Measurements from ENCODE around the gene RHO.

RHO gene

DNA sequence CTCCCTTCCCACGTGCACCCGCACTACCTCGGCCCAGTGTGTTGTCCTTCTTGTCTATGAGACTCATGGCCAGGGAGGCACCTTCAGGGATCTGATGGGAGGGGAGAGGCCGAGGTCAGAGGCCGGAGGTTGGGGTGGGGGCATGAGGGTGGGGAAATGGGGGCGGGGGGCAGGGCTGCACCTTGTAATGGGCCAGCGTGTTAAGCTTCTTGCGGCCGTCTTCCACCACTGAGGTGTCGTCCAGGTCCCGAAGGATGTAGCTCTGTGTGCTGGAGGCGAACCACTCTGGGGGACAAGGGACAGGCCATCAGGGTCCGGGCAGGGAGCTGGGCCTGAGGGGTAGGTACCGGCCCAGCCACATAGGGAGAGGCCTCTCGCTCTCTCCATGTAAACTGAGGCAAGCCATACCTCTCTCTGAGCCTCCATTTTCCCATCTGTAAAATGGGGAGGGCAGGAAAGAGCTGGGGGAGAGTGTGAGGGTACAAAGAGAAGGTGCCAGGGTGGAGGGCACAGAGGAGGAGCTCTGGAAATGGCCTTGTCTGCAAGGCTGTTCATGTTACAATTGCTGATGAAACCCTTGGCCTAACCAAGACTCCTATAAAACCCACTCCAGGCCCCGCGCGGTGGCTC, 33.3 kb downstream of the RHO start:
- TF ChIP-seq GATA3 (IDR thresholded peaks at IDR 0.05; ENCODE audit: low read depth, low read length) = no peak
- no peak for TF ChIP-seq GATA2 (IDR thresholded peaks at IDR 0.05; ENCODE audit: low read depth, low read length)

DNA sequence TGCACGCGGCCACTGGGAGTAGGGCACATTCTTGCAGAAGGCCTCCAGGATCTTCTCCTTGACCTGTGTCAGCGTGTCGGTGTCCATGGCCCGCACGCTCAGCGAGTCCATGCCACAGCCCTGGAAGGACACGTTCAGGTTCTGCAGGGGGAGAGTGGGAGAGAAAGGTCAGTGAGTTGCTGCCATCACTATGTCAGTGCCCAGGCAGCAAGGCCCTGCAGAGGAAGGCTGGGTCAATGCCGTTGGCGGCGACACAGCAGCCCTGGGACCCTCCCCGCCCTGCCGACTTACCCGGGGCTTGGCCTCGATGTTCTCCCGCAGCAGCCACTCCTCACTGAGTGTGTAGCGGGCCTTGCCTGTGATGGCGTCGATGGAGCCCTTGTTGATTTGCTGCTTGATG, 34.4 kb downstream of the RHO start:
- TF ChIP-seq GATA2 (IDR thresholded peaks at IDR 0.05; ENCODE audit: low read depth, low read length) = no peak
- no peak for TF ChIP-seq GATA3 (IDR thresholded peaks at IDR 0.05; ENCODE audit: low read depth, low read length)

DNA sequence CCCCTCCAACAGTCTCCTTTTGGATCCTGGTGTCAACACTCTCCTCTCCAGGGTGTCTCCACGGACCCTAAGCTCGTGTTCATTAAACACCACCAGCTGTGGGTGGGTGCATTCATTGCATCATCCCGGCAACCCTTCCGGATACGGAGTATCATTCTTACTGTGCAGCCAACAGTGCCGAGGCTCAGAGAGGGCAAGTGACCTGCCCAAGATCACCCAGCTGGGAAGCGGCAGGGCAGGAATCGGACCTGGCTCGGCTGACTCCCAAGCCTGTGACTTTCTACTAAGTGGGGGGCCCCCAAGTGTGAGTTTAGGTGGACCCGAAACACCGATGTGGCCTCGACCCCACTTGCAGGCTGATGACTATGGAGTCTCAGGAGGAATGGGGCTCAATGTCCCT, 34.9 kb downstream of the RHO start:
- no peak for TF ChIP-seq GATA3 (IDR thresholded peaks at IDR 0.05; ENCODE audit: low read depth, low read length)
- TF ChIP-seq GATA2 (IDR thresholded peaks at IDR 0.05; ENCODE audit: low read depth, low read length) = no peak

DNA sequence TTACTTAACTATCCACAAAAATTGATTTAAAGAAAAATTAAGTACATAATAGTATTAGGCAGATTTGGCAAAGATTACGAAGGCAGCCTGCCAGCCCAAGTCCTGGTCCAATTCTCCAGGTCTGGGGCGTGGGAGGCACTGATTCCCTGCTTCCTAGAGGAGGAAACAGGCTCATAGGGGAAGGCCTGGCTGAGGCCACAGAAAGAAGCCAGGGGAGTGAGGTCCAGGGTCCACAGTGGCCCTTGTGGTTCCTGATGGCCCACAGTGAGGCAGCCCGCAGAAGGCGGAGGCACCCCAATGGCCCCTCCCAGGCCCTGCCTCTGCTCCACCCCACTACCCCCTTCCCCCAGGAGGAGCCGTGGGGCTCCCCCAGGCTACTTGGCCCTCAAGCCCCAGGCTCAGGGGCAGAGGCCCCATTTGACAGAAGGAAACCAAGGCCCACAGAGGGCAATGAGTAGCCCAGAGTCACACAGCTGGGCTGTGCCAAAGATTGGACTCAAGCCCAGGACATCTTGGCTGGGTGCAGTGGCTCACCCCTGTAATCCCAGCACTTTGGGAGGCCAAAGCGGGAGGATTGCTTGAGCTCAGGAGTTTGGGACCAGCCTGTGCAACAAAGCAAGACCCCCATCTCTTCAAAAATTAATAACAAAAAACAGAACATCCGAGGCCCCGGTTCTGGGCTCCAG, 35.6 kb downstream of the RHO start:
- TF ChIP-seq GATA3 (IDR thresholded peaks at IDR 0.05; ENCODE audit: low read depth, low read length) (no peak), GATA2 (IDR thresholded peaks at IDR 0.05; ENCODE audit: low read depth, low read length) (no peak)

DNA sequence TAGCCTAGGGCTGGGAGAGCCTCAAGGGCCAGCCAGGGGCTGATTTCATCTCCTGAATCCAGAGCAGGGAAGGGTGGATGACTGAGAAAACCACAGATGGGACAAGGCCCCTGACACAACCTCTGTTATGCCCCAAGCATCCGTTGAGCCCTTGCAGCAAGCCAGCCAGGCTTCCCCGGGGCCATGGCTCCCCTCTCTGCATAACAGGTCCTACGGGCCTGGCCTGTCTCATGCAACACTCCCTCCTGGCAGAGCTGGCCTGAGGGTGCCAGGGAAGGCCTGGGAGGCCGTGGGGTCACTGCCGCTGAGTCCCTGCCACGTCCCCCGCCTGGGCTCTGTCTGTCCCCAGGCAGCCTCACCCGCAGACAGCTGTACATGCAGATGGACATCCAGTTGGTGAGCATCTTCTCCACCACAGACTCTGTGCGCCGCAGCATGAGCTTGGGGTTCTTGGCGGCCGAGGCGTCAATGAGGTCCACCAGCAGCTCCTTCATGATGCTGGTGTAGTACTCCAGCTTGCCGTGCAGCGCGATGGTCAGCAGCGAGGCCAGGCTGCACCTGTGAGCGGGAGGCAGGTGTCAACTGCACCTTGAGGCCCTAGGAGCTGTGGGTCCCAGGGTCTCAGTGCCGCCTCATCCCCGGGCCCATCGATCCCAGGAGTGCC, 36.7 kb downstream of the RHO start:
- TF ChIP-seq GATA2 (IDR thresholded peaks at IDR 0.05; ENCODE audit: low read depth, low read length) (no peak), GATA3 (IDR thresholded peaks at IDR 0.05; ENCODE audit: low read depth, low read length) (no peak)

DNA sequence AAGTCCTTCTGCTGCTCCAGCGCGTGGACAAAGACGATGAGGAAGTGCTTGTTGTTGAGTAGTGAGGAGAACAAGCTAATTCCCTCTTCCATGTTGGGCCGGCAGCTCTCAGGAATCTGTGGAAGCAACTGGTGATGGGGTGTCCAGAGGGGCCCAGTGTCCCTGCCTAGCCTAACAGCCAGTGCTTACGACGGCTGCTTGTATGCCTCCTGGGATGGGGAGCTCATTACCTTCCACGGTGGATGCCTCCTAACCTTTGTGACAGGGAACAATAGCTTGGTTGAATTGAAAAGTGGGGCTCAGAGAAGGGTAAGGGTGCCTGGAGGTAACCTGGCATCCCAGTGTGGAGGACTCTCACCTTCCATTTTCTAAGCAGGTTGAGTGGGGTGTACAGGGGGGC, 37.5 kb downstream of the RHO start:
- no peak for TF ChIP-seq GATA2 (IDR thresholded peaks at IDR 0.05; ENCODE audit: low read depth, low read length)
- no peak for TF ChIP-seq GATA3 (IDR thresholded peaks at IDR 0.05; ENCODE audit: low read depth, low read length)

DNA sequence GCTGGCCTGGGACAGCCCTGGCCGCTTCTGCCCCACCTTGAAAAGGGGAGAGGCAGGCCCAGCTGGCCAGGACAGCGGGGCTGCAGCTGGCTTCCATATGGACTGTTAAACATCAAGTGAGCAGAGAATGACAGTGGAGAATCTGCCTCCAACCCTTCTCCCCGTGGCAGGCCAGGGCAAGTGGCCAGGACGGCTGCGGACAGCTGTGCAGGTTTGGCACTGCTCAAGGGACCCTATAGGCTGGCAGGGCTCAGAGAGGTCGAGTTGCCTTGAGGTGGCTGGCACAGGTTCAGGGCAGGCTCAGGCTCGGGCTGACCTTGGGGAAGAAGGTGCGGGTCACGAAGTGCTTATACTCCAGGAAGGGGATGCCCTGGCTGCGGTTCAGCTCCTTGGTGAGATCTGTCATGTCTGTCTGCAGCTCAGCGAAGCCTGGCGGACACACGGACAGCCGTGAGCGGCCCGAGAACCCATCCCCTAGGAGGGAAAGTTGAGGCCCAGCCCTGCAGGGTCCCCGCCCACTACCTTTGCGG, 38.8 kb downstream of the RHO start:
- TF ChIP-seq GATA2 (IDR thresholded peaks at IDR 0.05; ENCODE audit: low read depth, low read length) (no peak), GATA3 (IDR thresholded peaks at IDR 0.05; ENCODE audit: low read depth, low read length) (no peak)

DNA sequence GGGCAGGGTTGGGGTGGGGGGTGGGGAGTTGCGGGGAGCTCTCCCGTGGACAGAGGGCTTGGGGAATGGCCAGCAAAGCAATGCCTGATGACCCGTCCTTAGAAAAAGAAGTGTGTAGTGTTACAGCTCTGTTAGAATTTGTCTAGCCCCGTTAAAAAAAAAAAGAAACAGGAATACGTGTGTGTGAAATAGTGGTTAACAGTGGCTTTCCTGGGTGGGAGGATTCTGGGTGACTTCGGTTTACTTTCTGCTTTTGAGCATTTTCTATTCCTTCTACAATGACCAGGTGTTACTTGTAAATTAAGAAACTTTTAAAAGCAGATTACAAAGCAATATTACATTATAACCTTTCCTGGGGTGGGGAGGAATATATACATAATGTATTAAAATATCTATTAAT, 39.5 kb downstream of the RHO start:
- TF ChIP-seq GATA2 (IDR thresholded peaks at IDR 0.05; ENCODE audit: low read depth, low read length) (no peak), GATA3 (IDR thresholded peaks at IDR 0.05; ENCODE audit: low read depth, low read length) (no peak)

DNA sequence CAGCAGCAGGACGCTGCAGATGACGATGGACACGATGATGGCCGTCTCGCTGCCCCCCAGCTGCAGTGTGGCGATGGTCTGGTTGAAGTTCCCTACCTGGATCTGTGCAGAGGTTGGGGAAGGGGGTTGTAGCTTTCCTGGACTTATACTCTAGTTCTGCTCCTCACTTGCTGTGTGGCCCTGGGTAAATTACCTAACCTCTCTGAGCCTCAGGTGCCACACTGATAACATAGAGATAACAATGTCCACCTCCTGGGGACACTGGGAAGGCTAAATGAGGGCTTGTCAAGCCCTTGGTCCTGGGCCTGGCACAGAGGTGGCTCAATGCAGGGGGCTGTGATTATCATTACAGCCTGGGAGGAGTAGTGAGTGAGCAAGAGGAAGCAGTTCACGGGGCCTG, 41.4 kb downstream of the RHO start:
- TF ChIP-seq GATA3 (IDR thresholded peaks at IDR 0.05; ENCODE audit: low read depth, low read length) (no peak), GATA2 (IDR thresholded peaks at IDR 0.05; ENCODE audit: low read depth, low read length) (no peak)

DNA sequence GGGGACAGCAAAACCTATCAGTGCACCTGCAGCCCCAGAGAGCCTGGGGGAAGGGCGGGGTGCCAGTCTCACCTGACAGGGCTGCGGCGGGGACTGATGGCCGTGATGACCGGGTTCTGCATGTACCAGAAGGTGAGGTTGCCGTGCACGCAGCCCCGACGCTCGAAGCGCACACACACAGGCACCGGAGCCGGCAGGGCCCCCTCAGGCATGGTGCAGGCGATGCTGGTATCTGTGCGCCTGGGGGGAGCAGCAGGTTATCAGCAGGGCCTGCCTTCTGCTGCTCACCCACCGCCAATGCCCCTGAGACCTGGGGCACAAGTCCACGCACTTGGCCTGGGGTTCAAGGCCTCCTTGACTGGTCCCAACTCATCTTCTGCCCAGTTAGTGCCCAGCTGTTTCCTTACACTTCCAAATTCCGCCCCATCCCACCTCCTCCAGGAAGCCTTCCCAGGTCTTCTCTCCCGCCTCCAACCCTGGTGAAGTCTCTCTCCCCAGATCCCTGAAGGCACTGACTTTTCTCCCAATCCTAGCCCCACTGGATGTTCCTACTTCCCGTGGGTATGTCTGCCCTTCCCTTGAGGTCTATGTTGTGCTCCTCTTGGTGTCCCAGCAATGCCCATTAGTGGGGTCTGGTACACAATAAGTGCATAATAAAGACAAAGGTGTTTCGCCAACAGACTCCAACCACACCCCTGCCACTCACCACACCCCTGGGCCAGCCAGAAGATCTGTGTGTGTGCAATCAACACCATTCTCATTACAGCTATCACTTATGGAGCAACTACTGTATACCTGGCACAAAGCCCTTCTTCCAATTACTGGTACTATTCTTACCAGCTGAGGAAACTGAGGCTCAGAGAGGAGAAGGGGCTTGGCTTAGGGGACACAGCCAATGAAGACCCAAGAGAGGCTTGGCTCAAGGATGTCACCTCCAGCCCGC, 43.4 kb downstream of the RHO start:
- no peak for TF ChIP-seq GATA2 (IDR thresholded peaks at IDR 0.05; ENCODE audit: low read depth, low read length)
- TF ChIP-seq GATA3 (IDR thresholded peaks at IDR 0.05; ENCODE audit: low read depth, low read length) = no peak

DNA sequence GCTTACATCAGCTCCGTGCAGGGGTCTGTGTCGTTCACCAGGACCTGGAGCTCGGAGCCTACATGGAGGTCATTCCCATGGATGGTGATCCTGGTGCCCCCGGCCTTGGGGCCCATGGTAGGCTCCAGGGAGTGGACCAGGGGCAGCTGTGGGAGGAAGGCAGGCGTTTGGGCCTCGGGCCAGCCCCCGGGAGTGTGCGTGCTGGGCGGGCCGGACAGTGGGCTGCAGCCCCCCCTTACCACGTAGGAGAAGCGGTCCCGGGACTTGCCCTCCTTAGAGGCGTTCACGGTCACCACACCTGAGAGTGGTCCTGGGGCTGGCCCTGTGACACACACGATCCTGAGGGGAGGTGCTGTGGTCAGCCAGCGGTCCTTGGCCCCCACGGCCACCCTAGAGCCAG, 44.2 kb downstream of the RHO start:
- TF ChIP-seq GATA3 (IDR thresholded peaks at IDR 0.05; ENCODE audit: low read depth, low read length) = no peak
- TF ChIP-seq GATA2 (IDR thresholded peaks at IDR 0.05; ENCODE audit: low read depth, low read length) = no peak

DNA sequence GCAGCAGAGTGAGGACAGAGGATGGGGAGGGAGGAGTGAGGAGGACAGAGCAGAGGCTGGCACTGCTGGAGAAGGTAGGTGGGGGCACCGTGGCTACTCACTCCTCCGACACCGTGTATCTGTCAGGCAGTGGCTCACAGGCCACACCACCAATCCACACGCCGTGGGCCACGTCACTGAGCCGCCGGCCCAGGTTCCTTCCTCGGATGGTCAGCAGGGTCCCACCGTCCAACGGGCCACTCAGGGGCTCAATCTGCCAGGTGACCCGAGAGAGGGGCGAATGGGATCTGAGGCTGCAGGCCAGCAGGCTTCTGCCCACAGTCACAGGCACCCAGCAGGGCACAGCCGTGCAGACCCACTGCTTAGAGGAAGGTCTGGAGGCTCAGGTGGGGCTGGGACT, 45.1 kb downstream of the RHO start:
- TF ChIP-seq GATA3 (IDR thresholded peaks at IDR 0.05; ENCODE audit: low read depth, low read length) = no peak
- TF ChIP-seq GATA2 (IDR thresholded peaks at IDR 0.05; ENCODE audit: low read depth, low read length) = no peak

DNA sequence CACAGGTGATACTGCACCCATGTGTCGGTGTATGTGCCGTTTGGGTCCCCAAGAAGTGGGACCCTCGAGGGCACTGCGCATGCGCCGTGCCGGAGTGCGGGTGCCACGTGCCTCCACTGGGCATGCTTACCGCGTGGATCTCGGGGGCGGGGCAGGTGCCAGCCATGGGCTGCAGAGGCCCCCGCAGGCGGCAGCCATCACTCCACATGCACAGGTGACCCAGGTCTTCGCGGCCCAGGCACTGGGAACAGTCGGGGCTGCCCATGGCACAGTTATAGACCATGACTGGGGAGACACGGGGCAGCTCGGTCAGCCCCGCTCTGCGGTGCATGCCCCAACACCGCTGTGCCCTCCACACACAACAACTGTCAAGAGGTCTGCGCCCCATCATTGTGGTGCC, 45.8 kb downstream of the RHO start:
- TF ChIP-seq GATA3 (IDR thresholded peaks at IDR 0.05; ENCODE audit: low read depth, low read length) (no peak), GATA2 (IDR thresholded peaks at IDR 0.05; ENCODE audit: low read depth, low read length) (no peak)
